ENCODE measurements around the gene RPS6KB1.
"Not testable (repeated sequence)": the region's sequence is repeated elsewhere in the genome, so short reads cannot be mapped to it uniquely, and the experiment has no call there.

The RPS6KB1 gene

DNA sequence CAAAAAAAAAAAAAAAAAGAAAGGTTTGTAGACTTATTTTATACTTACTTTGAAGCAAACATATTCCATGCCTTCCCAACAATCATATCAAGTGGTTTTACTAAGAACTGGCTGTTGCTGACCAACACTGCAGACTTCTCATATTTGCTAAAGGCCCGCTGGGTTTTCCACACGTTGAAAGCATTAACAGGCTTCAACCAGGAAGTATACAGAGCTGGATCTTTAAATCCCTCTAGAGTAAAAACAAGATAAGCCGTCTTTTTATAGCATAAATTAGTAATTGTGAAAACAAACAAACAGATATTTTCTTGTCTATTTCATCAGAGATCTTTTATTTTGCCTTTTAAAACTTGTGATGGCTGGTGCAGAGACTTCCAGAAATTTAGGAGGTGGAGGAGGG is 29.3 kb upstream of the RPS6KB1 start:
- Histone ChIP-seq H3K9ac (no peak overlapping the region), H4K20me1 (ENCODE audit: insufficient read depth) (no peaks in the 10 kb centered on the region), H3K79me2 (ENCODE audit: insufficient read depth, low read depth) (no peaks in the 10 kb centered on the region), H3K4me2 (no peak overlapping the region), H3K27ac (no peak overlapping the region), H3K36me3 (ENCODE audit: insufficient read depth) (no peaks in the 10 kb centered on the region), H3K4me3 (IDR thresholded peaks at IDR 0.05; ENCODE audit: insufficient read depth, low read depth, low read length) (no peak overlapping the region), H3K27me3 (ENCODE audit: insufficient read depth, low read depth) (no peaks in the 10 kb centered on the region), H2AFZ (ENCODE audit: low read depth) (no peak overlapping the region), H3K4me1 (ENCODE audit: low read depth, poor library complexity, severe bottlenecking) (peaks cover 17% of the 10 kb centered on the region)
- TF ChIP-seq, protein P1, sequence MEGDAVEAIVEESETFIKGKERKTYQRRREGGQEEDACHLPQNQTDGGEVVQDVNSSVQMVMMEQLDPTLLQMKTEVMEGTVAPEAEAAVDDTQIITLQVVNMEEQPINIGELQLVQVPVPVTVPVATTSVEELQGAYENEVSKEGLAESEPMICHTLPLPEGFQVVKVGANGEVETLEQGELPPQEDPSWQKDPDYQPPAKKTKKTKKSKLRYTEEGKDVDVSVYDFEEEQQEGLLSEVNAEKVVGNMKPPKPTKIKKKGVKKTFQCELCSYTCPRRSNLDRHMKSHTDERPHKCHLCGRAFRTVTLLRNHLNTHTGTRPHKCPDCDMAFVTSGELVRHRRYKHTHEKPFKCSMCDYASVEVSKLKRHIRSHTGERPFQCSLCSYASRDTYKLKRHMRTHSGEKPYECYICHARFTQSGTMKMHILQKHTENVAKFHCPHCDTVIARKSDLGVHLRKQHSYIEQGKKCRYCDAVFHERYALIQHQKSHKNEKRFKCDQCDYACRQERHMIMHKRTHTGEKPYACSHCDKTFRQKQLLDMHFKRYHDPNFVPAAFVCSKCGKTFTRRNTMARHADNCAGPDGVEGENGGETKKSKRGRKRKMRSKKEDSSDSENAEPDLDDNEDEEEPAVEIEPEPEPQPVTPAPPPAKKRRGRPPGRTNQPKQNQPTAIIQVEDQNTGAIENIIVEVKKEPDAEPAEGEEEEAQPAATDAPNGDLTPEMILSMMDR (conservative IDR thresholded peaks at IDR 0.05; ENCODE audit: low read depth, low read length), result no peak

DNA sequence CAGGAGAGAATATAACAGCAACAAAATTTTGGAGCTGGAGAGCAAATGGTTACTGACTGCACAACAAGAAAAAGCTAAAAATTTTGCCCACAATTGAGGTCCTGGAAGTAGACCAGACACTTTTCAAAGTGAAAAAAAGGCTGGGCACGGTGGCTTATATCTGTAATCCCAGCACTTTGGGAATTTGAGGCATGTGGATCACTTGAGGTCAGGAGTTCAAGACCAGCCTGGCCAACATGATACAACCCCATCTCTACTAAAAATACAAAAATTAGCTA is 23.0 kb upstream of the RPS6KB1 start:
- H3K27ac ChIP-seq, result no peak overlapping the region
- TF ChIP-seq, protein P1 (conservative IDR thresholded peaks at IDR 0.05; ENCODE audit: low read depth, low read length), result no peak
- H3K4me2 ChIP-seq, result no peak overlapping the region

DNA sequence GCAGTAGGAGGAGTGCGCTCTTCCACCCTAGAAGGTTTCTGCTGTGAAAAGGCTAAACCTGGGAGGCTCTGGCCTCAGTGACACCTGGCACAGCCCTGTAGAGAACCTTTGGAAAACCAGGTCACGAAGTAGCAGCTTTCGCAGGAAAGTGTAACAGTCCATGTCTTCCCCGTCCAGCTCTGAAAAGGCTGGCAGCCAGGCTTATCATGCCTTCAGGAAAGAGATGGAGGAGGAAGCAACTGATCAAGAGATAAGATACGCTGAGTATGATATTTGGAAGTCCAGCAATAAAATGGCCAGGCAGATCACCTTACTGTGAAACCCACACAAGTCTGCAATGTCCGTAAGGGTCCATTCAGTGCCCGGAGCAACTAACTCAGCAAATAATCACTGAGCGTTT is 22.4 kb upstream of the RPS6KB1 start:
- Histone ChIP-seq H3K4me2 (no peak overlapping the region), H3K4me1 (ENCODE audit: low read depth, poor library complexity, severe bottlenecking) (no peaks in the 10 kb centered on the region), H3K79me2 (ENCODE audit: insufficient read depth, low read depth) (no peaks in the 10 kb centered on the region), H3K9ac (no peak overlapping the region), H4K20me1 (ENCODE audit: insufficient read depth) (no peaks in the 10 kb centered on the region), H2AFZ (ENCODE audit: low read depth) (no peak overlapping the region), H3K27me3 (ENCODE audit: insufficient read depth, low read depth) (no peaks in the 10 kb centered on the region), H3K36me3 (ENCODE audit: insufficient read depth) (no peaks in the 10 kb centered on the region), H3K27ac (no peak overlapping the region), H3K4me3 (IDR thresholded peaks at IDR 0.05; ENCODE audit: insufficient read depth, low read depth, low read length) (no peak overlapping the region)
- TF ChIP-seq, protein P1 (conservative IDR thresholded peaks at IDR 0.05; ENCODE audit: low read depth, low read length), result no peak

More for the DNA sequence above, 23.0 kb upstream of the RPS6KB1 start:
- Histone ChIP-seq H3K9ac (no peak overlapping the region), H3K79me2 (ENCODE audit: insufficient read depth, low read depth) (no peaks in the 10 kb centered on the region), H3K27me3 (ENCODE audit: insufficient read depth, low read depth) (no peaks in the 10 kb centered on the region), H2AFZ (ENCODE audit: low read depth) (no peak overlapping the region), H4K20me1 (ENCODE audit: insufficient read depth) (no peaks in the 10 kb centered on the region), H3K36me3 (ENCODE audit: insufficient read depth) (no peaks in the 10 kb centered on the region), H3K4me3 (IDR thresholded peaks at IDR 0.05; ENCODE audit: insufficient read depth, low read depth, low read length) (no peak overlapping the region), H3K4me1 (ENCODE audit: low read depth, poor library complexity, severe bottlenecking) (peaks cover 4% of the 10 kb centered on the region)

DNA sequence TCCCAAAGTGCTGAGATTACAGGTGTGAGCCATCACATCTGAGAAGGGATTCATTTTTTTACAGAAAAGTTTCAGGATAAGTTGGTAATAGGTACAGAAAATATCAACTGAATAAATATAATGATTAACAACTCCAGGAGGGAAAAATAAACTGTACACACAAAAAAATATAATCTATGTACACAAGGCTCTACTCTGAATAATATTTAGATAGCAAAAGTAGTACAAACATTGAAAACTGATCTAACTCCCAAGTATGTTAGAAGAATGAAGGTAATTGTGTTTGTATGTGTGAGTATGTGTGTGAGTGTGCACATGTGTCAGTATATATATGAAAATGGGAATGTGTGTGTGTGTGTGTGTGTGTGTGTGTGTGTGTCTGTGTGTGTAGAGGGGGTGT is 20.6 kb upstream of the RPS6KB1 start:
- TF ChIP-seq, protein P1 (conservative IDR thresholded peaks at IDR 0.05; ENCODE audit: low read depth, low read length), result no peak
- Histone ChIP-seq H3K4me1 (ENCODE audit: low read depth, poor library complexity, severe bottlenecking) (no peaks in the 10 kb centered on the region), H3K27me3 (ENCODE audit: insufficient read depth, low read depth) (no peaks in the 10 kb centered on the region), H4K20me1 (ENCODE audit: insufficient read depth) (no peaks in the 10 kb centered on the region), H3K4me2 (no peak overlapping the region), H3K79me2 (ENCODE audit: insufficient read depth, low read depth) (no peaks in the 10 kb centered on the region), H3K9ac (no peak overlapping the region), H3K4me3 (IDR thresholded peaks at IDR 0.05; ENCODE audit: insufficient read depth, low read depth, low read length) (no peak overlapping the region), H3K27ac (no peak overlapping the region), H2AFZ (ENCODE audit: low read depth) (no peak overlapping the region), H3K36me3 (ENCODE audit: insufficient read depth) (no peaks in the 10 kb centered on the region)

DNA sequence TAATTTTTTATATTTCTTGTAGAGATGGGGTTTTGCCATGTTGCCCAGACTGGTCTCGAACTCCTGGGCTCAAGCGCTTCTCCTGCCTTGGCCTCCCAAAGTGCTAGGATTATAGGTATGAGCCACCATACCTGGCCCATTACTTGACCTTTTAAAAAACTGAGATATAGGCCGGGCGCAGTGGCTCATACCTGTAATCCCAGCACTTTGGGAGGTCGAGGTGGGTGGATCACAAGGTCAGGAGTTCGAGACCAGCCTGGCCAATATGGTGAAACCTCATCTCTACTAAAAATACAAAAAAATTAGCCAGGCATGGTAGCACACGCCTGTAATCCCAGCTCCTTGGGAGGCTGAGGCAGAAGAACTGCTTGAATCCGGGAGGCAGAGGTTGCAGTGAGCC is 19.5 kb upstream of the RPS6KB1 start:
- not testable (repeated sequence) for H3K4me2 ChIP-seq; H3K27me3 ChIP-seq (ENCODE audit: insufficient read depth, low read depth); H3K79me2 ChIP-seq (ENCODE audit: insufficient read depth, low read depth); H4K20me1 ChIP-seq (ENCODE audit: insufficient read depth); H3K4me1 ChIP-seq (ENCODE audit: low read depth, poor library complexity, severe bottlenecking); H3K36me3 ChIP-seq (ENCODE audit: insufficient read depth); H3K9ac ChIP-seq; H2AFZ ChIP-seq (ENCODE audit: low read depth); H3K27ac ChIP-seq; H3K4me3 ChIP-seq (IDR thresholded peaks at IDR 0.05; ENCODE audit: insufficient read depth, low read depth, low read length)

Data from KMS-11 (cell line).